Measurements from ENCODE around the gene F13A1.

- TF ChIP-seq POLR2A (IDR thresholded peaks at IDR 0.05; ENCODE audit: low read depth, low read length), result no peak
- no peak for TF ChIP-seq TAF1 (IDR thresholded peaks at IDR 0.05; ENCODE audit: low read depth, low read length)
- TF ChIP-seq PAX5 (IDR thresholded peaks at IDR 0.05; ENCODE audit: insufficient read depth, low read length, severe bottlenecking), result no peak
- no peak for TF ChIP-seq SPI1 (IDR thresholded peaks at IDR 0.05; ENCODE audit: low read depth, low read length)
- no peak for TF ChIP-seq POLR2AphosphoS5 (IDR thresholded peaks at IDR 0.05; ENCODE audit: low read depth, low read length)
- no peak for TF ChIP-seq POU2F2 (IDR thresholded peaks at IDR 0.05; ENCODE audit: low read depth, low read length)
Observed at GRCh38 chr6:6357530-6357929, 37.1 kb upstream of the F13A1 start.
